Activated CD4-positive, alpha-beta T cell treated with anti-CD3 and anti-CD28 coated beads, Interleukin-2, amount 10 ng/mL, durations not matched to agents 24 days and 14 days (primary cell): ENCODE measurements around the gene KCTD18. TPM values are rescaled to one million over a fixed set of nuclear protein-coding genes. Genes with fewer than 3 reads are reported as not detected.

Source experiments
- DNase-seq: peaks from one replicate; pipeline ENCODE4 v3.0.0; 2022
- H3K27ac Mint-ChIP-seq: one replicate; pipeline ENCODE4 v1.8.0; 2022; ENCODE audit warnings: mild to moderate bottlenecking, mixed read lengths
- H3K27me3 Mint-ChIP-seq: one replicate; pipeline ENCODE4 v1.8.0; 2022; ENCODE audit warnings: mixed read lengths
- H3K36me3 Mint-ChIP-seq: one replicate; pipeline ENCODE4 v1.8.0; 2022; ENCODE audit warnings: low read depth, mild to moderate bottlenecking, mixed read lengths
- H3K4me1 Mint-ChIP-seq: one replicate; pipeline ENCODE4 v1.8.0; 2021; ENCODE audit warnings: mixed read lengths
- H3K4me3 Mint-ChIP-seq: one replicate; pipeline ENCODE4 v1.8.0; 2022; ENCODE audit warnings: mild to moderate bottlenecking, moderate library complexity, mixed read lengths
- H3K9me3 Mint-ChIP-seq: one replicate; pipeline ENCODE4 v1.8.0; 2021; ENCODE audit warnings: mixed read lengths
- intact Hi-C: fragments of 100-400 bp; cut with micrococcal nuclease; formaldehyde crosslinking; loops from one replicate; pipeline ENCODE4 v1.15.1; 2023
- total RNA-seq: library from RNA; stranded (reverse); gene quantifications from 2 replicates; pipeline ENCODE4 v1.2.3, GENCODE V29; 2022

The KCTD18 gene
- total RNA-seq, 1 donor from 2014 or later, result 14.2 TPM

DNA sequence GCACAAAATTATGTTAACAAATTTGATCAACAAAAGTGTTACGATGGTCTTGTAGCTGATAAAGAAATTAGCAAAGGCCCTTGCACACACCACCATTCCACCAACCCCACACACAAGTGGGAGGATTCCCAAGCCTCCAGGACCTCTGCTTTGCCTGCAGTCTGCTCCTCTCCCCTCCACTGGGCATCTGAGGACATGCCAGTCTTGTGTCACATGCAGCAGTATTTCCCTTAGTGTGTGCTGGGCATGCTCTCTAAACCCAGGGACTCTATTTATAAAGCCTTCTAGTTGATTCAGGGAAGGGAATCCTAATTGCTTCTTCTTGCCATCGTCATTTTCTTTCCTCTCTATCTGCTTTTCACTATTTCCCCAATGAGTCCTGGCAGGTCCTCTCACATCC, 53.3 kb downstream of the KCTD18 start:
- no peaks in the 10 kb centered on the region for H3K9me3 Mint-ChIP-seq
- no peaks in the 10 kb centered on the region for H3K27me3 Mint-ChIP-seq
- intact Hi-C loops, result no loop called here
- peaks cover 20% of the 10 kb centered on the region for H3K4me1 Mint-ChIP-seq
- no peak for DNase-seq
- no peak overlapping the region for H3K4me3 Mint-ChIP-seq
- peaks cover 15% of the 10 kb centered on the region for H3K36me3 Mint-ChIP-seq
- H3K27ac Mint-ChIP-seq, result no peak overlapping the region

DNA sequence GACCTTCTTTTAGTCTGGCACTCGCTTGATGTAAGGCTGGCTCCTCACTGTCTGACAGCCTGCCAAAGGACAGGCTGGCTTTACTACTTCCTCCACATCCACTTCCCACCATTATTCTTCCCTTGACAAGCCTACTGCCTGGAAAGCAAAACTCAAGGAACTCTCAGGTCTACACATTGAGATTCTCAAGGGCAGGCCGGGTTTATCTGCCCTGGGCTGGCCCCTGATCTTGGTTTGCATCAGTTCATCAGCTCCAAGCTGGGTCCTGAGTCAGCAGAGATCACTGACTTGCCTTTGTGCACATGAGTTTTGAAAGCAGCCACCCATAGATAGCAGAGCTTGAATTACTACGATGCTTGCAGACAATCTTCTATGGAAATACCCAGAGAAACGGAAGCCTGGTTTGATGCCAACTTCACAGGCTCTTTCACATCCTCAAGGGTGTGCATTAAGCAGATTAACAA, 53.9 kb downstream of the KCTD18 start:
- Mint-ChIP-seq H3K27ac (peak overlapping the region; percentile 77), H3K4me3 (peak overlapping the region; percentile 49), H3K4me1 (peaks cover 19% of the 10 kb centered on the region), H3K9me3 (no peaks in the 10 kb centered on the region), H3K27me3 (no peaks in the 10 kb centered on the region), H3K36me3 (peaks cover 14% of the 10 kb centered on the region)
- intact Hi-C loops, result loop anchor here (1.0 to 2.0 kb wide), 3 partner anchors 9 to 15 kb away; no protein-coding TSS in a partner anchor
- no peak for DNase-seq

DNA sequence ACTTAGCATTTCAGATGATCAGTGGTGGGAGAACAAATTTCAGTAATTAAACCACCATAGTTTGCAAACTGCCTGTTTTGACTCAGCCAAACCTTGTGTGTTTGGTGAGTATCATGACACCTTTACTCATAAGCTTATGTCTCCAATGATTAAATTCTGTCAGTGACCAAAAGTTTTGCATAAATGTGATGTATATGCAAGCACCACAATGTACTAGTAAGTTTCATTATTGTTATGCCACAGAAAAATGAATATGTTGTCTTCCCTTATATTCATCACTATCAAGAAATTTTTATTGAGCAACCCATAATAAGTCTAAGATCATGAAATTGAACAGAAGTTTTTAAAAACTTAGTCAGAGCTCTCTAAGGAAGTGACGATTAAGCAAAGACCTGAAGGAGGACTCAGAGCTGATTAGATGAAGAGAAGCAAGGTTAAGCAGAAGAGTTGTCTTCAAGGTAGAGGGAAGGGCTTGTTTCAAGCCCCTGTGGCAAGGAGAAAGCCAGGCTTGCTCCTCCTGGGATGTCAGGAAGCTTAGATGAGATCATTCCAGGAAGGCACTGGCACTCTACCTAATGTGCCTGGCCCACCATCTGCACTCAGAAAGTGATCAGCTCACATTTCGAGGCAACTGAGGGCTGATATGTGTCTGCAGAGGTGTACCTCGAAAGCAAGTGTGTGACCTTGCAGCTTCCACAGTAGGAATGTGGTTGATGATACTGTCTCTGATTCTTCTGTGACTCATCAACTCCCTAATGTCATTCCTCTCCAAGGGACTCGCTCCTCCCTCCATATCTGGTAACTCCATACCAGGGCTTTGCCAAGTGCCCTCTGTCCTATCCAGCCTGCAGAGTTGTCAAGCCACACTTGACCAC, 54.7 kb downstream of the KCTD18 start:
- Mint-ChIP-seq H3K27ac (peak overlapping the region; percentile 77), H3K27me3 (no peaks in the 10 kb centered on the region), H3K36me3 (peaks cover 20% of the 10 kb centered on the region), H3K4me1 (peaks cover 19% of the 10 kb centered on the region), H3K9me3 (peaks cover 3% of the 10 kb centered on the region), H3K4me3 (peak overlapping the region; percentile 18)
- intact Hi-C loops, result loop anchor here (1.0 to 2.0 kb wide), 3 partner anchors 8 to 16 kb away; no protein-coding TSS in a partner anchor
- DNase-seq, result peak; percentile 53

DNA sequence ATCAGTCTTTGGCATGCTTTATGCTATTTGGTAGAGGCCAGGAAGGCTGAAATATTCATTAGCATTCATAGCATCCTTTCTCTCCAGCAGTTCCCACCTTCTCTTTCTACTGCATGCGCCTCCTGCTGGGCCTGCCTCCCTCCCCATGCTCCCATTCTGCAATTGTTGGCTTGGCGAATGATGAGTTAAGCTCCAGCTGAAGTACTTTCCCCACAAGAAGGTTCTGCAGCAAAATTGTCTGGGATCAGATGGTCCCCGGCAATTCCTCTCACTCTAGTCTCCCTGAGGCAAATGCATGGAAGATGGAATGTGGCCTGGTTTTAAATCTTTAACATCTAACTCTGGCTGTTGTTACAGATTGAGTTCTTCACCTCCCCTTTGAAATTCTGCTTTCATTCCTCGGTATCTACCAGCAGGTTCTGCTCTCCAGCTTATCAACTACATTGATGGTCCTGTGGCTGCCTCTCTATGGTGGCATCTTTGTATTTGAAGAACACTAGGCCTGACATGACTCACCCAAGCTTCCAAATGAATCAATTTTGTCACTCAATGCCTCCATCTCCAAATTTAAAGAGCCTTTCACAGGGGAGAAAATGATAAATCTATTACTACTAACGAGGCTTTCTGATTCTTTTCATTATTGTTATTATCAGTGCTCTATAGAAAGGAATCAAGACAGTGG, 55.9 kb downstream of the KCTD18 start:
- no peak for DNase-seq
- H3K27me3 Mint-ChIP-seq, result no peaks in the 10 kb centered on the region
- H3K27ac Mint-ChIP-seq, result peak overlapping the region; percentile 71
- H3K9me3 Mint-ChIP-seq, result peaks cover 3% of the 10 kb centered on the region
- H3K4me3 Mint-ChIP-seq, result no peak overlapping the region
- H3K36me3 Mint-ChIP-seq, result peaks cover 23% of the 10 kb centered on the region
- peaks cover 19% of the 10 kb centered on the region for H3K4me1 Mint-ChIP-seq
- intact Hi-C loops, result loop anchor here (2.0 kb wide), 1 partner anchor 17 kb away; no protein-coding TSS in a partner anchor

DNA sequence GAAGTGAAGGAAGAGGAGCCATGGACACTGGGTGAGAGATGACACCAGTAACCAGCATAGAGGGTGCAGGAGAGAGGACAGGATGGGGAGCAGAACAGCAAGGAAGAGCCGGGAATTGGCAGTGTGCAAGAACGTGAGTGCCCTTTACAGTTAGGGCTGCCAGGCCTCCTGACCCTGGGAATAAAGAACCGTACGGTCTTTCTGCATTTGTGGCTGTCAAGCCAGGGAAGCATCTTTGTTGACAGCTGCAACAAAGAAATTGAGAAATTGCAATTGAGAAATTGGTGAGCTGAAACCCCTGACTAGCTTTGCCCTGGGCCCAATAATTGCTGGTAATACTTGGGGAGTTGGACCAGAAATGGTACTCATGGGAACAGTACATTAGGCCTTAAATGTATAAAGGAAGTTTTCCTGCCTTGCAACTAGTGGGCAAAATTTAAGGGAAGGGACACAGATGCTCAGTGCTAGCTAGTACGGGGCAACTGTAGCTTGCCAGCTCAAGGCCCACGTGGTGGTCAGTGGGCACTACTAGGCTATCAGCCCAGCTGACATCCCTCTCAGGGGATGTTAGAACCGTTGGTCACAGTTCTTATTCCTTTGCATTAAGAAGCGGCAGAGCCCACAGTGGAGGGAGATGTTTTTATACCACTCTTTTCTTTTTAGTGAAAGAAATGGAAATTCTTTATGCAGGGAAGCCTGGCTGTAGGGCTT, 56.6 kb downstream of the KCTD18 start:
- no peaks in the 10 kb centered on the region for H3K27me3 Mint-ChIP-seq
- peak; percentile 34 for DNase-seq
- no peak overlapping the region for H3K4me3 Mint-ChIP-seq
- H3K4me1 Mint-ChIP-seq, result peaks cover 23% of the 10 kb centered on the region
- intact Hi-C loops, result no loop called here
- H3K9me3 Mint-ChIP-seq, result peaks cover 3% of the 10 kb centered on the region
- peaks cover 27% of the 10 kb centered on the region for H3K36me3 Mint-ChIP-seq
- H3K27ac Mint-ChIP-seq, result no peak overlapping the region

DNA sequence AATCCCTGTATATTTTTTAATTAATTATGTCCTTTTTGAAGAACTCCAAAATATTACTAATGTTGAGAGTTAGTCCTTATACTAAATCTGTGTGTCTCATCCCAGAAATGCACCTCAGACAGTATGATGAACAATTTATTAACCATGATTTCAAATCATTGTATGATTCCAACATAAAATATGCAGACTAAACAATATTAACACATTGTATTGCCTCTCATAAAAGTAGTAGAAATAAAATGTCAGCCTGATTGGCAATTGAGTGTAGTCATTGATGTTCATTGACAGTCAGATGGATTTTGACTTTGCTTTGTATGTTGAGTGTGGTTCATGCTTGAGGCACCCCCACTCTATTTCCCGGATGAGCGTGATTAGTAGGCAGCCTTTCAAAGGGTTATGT, 57.5 kb downstream of the KCTD18 start:
- Mint-ChIP-seq H3K4me1 (peaks cover 23% of the 10 kb centered on the region), H3K9me3 (peaks cover 3% of the 10 kb centered on the region), H3K4me3 (no peak overlapping the region), H3K27ac (no peak overlapping the region), H3K27me3 (no peaks in the 10 kb centered on the region), H3K36me3 (peaks cover 27% of the 10 kb centered on the region)
- intact Hi-C loops, result no loop called here
- no peak for DNase-seq

DNA sequence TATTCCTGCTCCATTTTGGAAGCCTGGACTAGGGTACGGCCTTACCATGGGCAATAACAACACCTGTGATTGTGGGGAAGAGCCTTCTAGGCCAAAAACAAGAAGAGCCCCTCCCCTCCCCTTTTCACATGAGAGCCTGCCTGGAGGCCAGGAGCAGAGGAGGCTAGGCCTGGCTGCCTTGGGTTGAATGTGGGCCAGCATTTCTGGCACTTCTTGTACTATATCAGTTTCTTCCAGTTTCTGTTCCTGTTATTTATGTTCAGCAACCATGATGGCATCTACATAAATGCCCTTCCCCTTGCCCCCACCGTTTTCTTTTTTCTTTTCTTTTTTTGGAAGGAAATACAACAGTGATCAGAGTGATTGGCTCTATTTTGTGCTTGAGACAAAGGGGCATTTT, 58.4 kb downstream of the KCTD18 start:
- no peak overlapping the region for H3K27ac Mint-ChIP-seq
- H3K27me3 Mint-ChIP-seq, result no peaks in the 10 kb centered on the region
- H3K9me3 Mint-ChIP-seq, result peaks cover 3% of the 10 kb centered on the region
- peaks cover 32% of the 10 kb centered on the region for H3K4me1 Mint-ChIP-seq
- DNase-seq, result no peak
- H3K4me3 Mint-ChIP-seq, result no peak overlapping the region
- intact Hi-C loops, result no loop called here
- peaks cover 32% of the 10 kb centered on the region for H3K36me3 Mint-ChIP-seq

DNA sequence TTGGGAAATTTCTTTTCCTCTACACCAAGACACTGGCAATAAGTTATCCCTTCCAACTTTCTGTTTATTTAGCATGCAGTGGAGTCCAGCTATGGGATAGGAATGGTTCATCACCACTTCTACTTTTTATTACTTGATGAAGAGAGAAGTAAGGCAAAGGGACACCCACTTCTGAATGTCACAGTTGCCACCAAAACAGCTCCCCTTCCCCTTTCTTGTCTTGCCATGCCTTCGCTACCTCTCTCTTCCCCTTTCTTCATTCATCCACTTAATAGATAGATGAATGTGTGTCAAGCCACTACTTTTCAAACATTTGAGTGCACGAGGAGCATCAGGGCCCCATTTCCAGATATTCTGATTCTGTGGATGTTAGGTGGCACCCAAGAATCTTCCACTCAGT, 59.6 kb downstream of the KCTD18 start:
- intact Hi-C loops, result no loop called here
- Mint-ChIP-seq H3K9me3 (peaks cover 3% of the 10 kb centered on the region), H3K4me1 (peaks cover 34% of the 10 kb centered on the region)

DNA sequence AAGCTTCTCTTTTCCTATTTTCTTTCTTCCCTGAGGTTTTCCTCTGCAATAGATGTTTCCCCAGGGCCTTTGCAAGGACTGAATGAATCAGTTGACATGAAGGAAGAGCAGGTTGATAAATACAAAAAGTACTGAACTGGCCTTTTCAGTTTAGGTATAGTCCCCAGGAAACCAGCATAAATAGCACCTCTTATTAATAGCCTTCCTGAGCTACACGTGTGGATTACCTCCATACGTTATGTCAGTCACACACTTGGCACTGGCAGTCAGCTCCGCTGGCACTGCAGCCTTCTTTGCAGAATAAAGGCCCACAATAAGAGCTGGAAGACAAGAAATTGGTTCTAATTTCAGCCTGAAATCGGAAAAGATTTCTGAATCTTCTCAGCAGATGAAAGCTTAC, 60.7 kb downstream of the KCTD18 start:
- peaks cover 41% of the 10 kb centered on the region for H3K36me3 Mint-ChIP-seq
- DNase-seq, result no peak
- H3K27me3 Mint-ChIP-seq, result no peaks in the 10 kb centered on the region
- no peak overlapping the region for H3K27ac Mint-ChIP-seq
- peaks cover 26% of the 10 kb centered on the region for H3K4me1 Mint-ChIP-seq
- H3K4me3 Mint-ChIP-seq, result no peak overlapping the region
- peaks cover 3% of the 10 kb centered on the region for H3K9me3 Mint-ChIP-seq
- intact Hi-C loops, result no loop called here

More for the DNA sequence above, 59.6 kb downstream of the KCTD18 start:
- Mint-ChIP-seq H3K4me3 (no peak overlapping the region), H3K27ac (no peak overlapping the region), H3K27me3 (no peaks in the 10 kb centered on the region), H3K36me3 (peaks cover 38% of the 10 kb centered on the region)
- DNase-seq, result no peak

DNA sequence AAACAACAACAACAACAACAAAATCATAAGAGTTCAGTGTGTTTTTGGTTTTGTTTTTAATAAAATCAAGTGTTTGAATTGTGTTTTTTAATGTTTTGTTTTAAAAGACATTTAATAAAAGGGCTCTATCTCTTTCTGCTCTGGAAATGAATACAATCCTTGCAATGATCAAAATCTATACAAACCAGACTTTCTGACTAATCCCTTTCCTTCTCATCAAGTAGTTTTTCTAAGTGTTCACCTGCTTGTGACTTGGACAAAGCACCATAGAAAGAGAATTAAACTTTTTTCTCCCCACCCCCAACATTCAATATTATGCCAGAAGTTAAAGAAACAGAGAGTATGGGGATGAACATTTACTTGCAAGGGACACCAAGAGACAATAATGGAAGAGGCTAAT, 61.4 kb downstream of the KCTD18 start:
- no peaks in the 10 kb centered on the region for H3K27me3 Mint-ChIP-seq
- H3K36me3 Mint-ChIP-seq, result peaks cover 42% of the 10 kb centered on the region

DNA sequence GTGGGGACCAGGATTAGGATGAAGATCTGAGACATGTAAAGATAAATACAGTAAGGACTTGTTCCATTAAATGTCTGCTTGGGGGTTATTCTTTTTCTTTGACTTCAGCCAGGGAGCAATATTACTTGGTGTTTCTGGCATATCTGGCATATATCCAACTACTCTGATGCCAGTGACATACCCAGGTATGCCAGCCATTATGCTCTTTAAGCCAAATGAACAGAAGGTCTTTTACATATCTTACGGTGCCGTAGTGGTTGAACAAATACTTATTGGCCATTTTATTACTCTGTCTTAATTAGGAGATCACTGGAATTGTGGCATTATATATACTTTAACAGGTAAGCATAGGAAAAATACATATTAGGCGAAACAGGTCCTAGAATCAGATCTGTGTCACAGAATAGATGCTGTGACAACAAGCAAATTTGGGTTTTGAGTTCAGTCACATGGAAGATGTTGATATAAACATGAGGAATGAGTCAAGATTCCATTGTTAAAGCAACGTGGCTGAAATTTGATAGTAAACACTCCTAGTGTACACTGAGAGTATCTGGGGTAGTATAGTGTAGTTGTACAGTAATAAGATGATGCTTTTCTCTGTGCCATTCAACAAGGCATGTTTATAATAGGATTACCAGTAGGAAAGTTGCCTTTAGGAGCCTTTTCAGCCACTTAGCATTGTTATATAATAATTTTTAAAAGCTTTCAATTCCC, 62.6 kb downstream of the KCTD18 start:
- Mint-ChIP-seq H3K9me3 (peaks cover 3% of the 10 kb centered on the region), H3K36me3 (peaks cover 52% of the 10 kb centered on the region), H3K27ac (peak overlapping the region; percentile 86), H3K4me3 (peak overlapping the region; percentile 40), H3K27me3 (no peaks in the 10 kb centered on the region), H3K4me1 (peaks cover 24% of the 10 kb centered on the region)
- DNase-seq, result no peak
- intact Hi-C loops, result loop anchor here (1.0 to 2.0 kb wide), 3 partner anchors 8 to 40 kb away; no protein-coding TSS in a partner anchor

More for the DNA sequence above, 61.4 kb downstream of the KCTD18 start:
- peaks cover 24% of the 10 kb centered on the region for H3K4me1 Mint-ChIP-seq
- peak overlapping the region; percentile 27 for H3K27ac Mint-ChIP-seq
- H3K4me3 Mint-ChIP-seq, result no peak overlapping the region
- peaks cover 3% of the 10 kb centered on the region for H3K9me3 Mint-ChIP-seq
- intact Hi-C loops, result no loop called here
- no peak for DNase-seq

DNA sequence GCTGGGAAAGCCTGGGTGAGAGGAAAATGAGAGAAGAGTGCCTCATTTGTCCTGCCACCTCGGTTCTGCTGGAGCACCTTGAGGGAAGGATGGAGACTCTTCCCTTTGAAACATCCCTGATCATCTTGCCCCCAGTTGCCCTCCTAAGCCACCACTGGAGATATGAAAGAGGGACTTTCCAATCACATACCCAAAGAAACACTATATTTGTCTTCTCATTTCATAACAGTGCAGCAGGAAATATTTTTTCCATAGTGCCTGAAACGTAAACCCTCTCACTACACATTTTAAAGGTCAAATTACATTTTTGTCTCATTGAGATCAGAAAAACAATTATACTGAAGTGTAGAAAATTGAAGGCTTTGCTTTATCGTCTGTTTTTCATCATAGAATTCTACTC, 63.3 kb downstream of the KCTD18 start:
- Mint-ChIP-seq H3K36me3 (peaks cover 55% of the 10 kb centered on the region), H3K4me1 (peaks cover 24% of the 10 kb centered on the region), H3K4me3 (peak overlapping the region; percentile 44), H3K27ac (peak overlapping the region; percentile 86), H3K27me3 (no peaks in the 10 kb centered on the region), H3K9me3 (peaks cover 3% of the 10 kb centered on the region)
- intact Hi-C loops, result loop anchor here (1.0 to 2.0 kb wide), 3 partner anchors 9 to 40 kb away; no protein-coding TSS in a partner anchor
- DNase-seq, result no peak

DNA sequence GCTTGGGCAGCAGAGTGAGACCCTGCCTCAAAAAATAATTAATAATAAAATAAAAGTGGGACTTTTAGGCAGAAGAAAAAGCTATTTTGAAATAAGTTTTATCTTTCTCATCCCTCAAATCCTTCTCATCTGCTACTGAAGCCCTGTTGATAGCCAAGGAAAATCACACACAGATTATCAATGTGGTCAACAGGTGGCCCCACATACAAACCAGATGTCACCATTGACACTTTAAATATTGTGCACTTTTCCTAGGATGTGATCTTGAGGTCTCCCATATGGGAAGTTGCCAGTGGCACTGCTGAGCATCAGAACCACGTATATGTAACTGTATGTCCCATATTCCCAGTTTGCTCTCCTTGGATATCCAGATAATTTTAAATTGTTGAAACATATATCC, 64.6 kb downstream of the KCTD18 start:
- Mint-ChIP-seq H3K36me3 (peaks cover 59% of the 10 kb centered on the region), H3K27me3 (no peaks in the 10 kb centered on the region), H3K4me1 (peaks cover 24% of the 10 kb centered on the region), H3K9me3 (no peaks in the 10 kb centered on the region), H3K4me3 (no peak overlapping the region), H3K27ac (no peak overlapping the region)
- DNase-seq, result no peak
- intact Hi-C loops, result no loop called here
